OCI-LY7 (cell line): ENCODE measurements around the gene PKP1. TPM values are rescaled to one million over a fixed set of nuclear protein-coding genes. Genes with fewer than 3 reads are reported as not detected.

Experiments
- BruUV-seq: library from RNA; stranded (reverse); fragments of 400-500 nt; replicated peaks from 2 replicates; lab custom pipeline; 2021; lab: Mats Ljungman, UMichigan
- CTCF ChIA-PET: fragments of 300-600 bp; sonication (Branson Sonifier 250); formaldehyde crosslinking; loops from one replicate; lab custom pipeline; 2022; ENCODE audit warnings: antibody characterized with exemption; ENCODE audit not compliant: unreplicated experiment; lab: Charles Lee
- POLR2A ChIA-PET: fragments of 300-600 bp; sonication (Branson Sonifier 250); formaldehyde crosslinking; loops from one replicate; lab custom pipeline; 2022; ENCODE audit warnings: antibody characterized with exemption; lab: Charles Lee
- DNase-seq: peaks from one replicate; pipeline ENCODE4 v3.0.0-alpha.2; 2015; ENCODE audit warnings: low spot score
- H2AFZ ChIP-seq: fragments of 200-600 bp; sonication (generic), shearing (Covaris generic); 2 replicates; pipeline ENCODE4 v1.6.1; 2014; ENCODE audit warnings: mild to moderate bottlenecking, antibody characterized with exemption, low read length, moderate library complexity
- H3K27ac ChIP-seq: fragments of 200-600 bp; sonication (generic); 2 replicates; pipeline ENCODE4 v1.5.1; 2014; ENCODE audit warnings: mixed run types, low read depth, mild to moderate bottlenecking, moderate library complexity, low read length, inconsistent platforms; ENCODE audit not compliant: poor library complexity, severe bottlenecking
- H3K36me3 ChIP-seq: fragments of 200-600 bp; sonication (generic); 2 replicates; pipeline ENCODE4 v1.6.1; 2014; ENCODE audit warnings: mild to moderate bottlenecking, antibody characterized with exemption, low read length, moderate library complexity, mixed read lengths; ENCODE audit not compliant: insufficient read depth
- H3K4me1 ChIP-seq: fragments of 200-600 bp; sonication (generic); 2 replicates; pipeline ENCODE4 v1.5.1; 2014; ENCODE audit warnings: mild to moderate bottlenecking, low read length; ENCODE audit not compliant: insufficient read depth, poor library complexity, severe bottlenecking
- H3K4me2 ChIP-seq: fragments of 200-600 bp; sonication (generic); 2 replicates; pipeline ENCODE4 v1.6.1; 2014; ENCODE audit warnings: mild to moderate bottlenecking, low read length
- H3K4me3 ChIP-seq: fragments of 200-600 bp; sonication (generic); 2 replicates; pipeline ENCODE4 v1.5.1; 2014; ENCODE audit warnings: mild to moderate bottlenecking, low read depth, low read length; ENCODE audit not compliant: poor library complexity, severe bottlenecking
- H3K79me2 ChIP-seq: fragments of 200-600 bp; sonication (generic); 2 replicates; pipeline ENCODE4 v1.6.1; 2016; ENCODE audit warnings: low read depth, mild to moderate bottlenecking, low read length, moderate library complexity, mixed read lengths; ENCODE audit not compliant: insufficient read depth
- H3K9me2 ChIP-seq: fragments of 200-600 bp; sonication (generic); 2 replicates; pipeline ENCODE4 v1.6.1; 2016; ENCODE audit warnings: mild to moderate bottlenecking, low read length, mixed read lengths; ENCODE audit not compliant: insufficient read depth
- H3K9me3 ChIP-seq: fragments of 200-600 bp; sonication (generic); 2 replicates; pipeline ENCODE4 v1.6.1; 2014; ENCODE audit warnings: mild to moderate bottlenecking, mixed run types, low read length, mixed read lengths
- H4K20me1 ChIP-seq: fragments of 200-600 bp; sonication (generic); 2 replicates; pipeline ENCODE4 v1.6.1; 2014; ENCODE audit warnings: mild to moderate bottlenecking, antibody characterized with exemption, low read length, moderate library complexity, mixed read lengths; ENCODE audit not compliant: insufficient read depth
- EZH2phosphoT487 ChIP-seq: fragments of 200-600 bp; sonication (generic); IDR thresholded peaks from 2 replicates; pipeline ENCODE4 v1.6.1; 2018; ENCODE audit warnings: low read depth, borderline replicate concordance, mild to moderate bottlenecking, mixed run types, antibody characterized with exemption, low read length, moderate library complexity, mixed read lengths
- intact Hi-C: fragments of 100-400 bp; cut with micrococcal nuclease; formaldehyde crosslinking; loops from one replicate; pipeline ENCODE4 v1.10.0; 2022; ENCODE audit not compliant: unreplicated experiment
- total RNA-seq, 2 experiments: library from RNA; depleted of rRNA in 1 of 2; stranded (reverse); fragments of >200 nt in 1 of 2; shearing (Covaris generic) in 1 of 2; gene quantifications; 2 replicates each; pipeline ENCODE4 v1.2.3, GENCODE V29; 2014 to 2022
- TF ChIP-seq, protein P1 (sequence below): fragments of 200-600 bp; sonication (generic); conservative IDR thresholded peaks from 2 replicates; pipeline ENCODE4 v1.5.1; 2014; ENCODE audit warnings: mild to moderate bottlenecking, antibody characterized with exemption, low read length, moderate library complexity, mixed read lengths

Gene PKP1
- total RNA-seq, 2 experiments from 2014 or later, result not detected

- Histone ChIP-seq H3K79me2 (no peaks in the 10 kb centered on the region), H2AFZ (no peak overlapping the region), H3K9me3 (no peaks in the 10 kb centered on the region), H3K9me2 (no peaks in the 10 kb centered on the region), H3K4me1 (no peaks in the 10 kb centered on the region), H3K4me3 (no peak overlapping the region), H3K36me3 (no peaks in the 10 kb centered on the region), H4K20me1 (no peaks in the 10 kb centered on the region), H3K27ac (no peak overlapping the region), H3K4me2 (no peak overlapping the region)
- ChIA-PET POLR2A (no interaction called here), CTCF (no interaction called here)
- DNase-seq, result no peak
- intact Hi-C loops, result no loop called here
- no peak for TF ChIP-seq EZH2phosphoT487
- TF ChIP-seq, protein P1, sequence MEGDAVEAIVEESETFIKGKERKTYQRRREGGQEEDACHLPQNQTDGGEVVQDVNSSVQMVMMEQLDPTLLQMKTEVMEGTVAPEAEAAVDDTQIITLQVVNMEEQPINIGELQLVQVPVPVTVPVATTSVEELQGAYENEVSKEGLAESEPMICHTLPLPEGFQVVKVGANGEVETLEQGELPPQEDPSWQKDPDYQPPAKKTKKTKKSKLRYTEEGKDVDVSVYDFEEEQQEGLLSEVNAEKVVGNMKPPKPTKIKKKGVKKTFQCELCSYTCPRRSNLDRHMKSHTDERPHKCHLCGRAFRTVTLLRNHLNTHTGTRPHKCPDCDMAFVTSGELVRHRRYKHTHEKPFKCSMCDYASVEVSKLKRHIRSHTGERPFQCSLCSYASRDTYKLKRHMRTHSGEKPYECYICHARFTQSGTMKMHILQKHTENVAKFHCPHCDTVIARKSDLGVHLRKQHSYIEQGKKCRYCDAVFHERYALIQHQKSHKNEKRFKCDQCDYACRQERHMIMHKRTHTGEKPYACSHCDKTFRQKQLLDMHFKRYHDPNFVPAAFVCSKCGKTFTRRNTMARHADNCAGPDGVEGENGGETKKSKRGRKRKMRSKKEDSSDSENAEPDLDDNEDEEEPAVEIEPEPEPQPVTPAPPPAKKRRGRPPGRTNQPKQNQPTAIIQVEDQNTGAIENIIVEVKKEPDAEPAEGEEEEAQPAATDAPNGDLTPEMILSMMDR, result no peak
- no TSS peak for BruUV-seq
Measured at GRCh38 chr1:201317551-201317950, 34.2 kb downstream of the PKP1 start.

DNA sequence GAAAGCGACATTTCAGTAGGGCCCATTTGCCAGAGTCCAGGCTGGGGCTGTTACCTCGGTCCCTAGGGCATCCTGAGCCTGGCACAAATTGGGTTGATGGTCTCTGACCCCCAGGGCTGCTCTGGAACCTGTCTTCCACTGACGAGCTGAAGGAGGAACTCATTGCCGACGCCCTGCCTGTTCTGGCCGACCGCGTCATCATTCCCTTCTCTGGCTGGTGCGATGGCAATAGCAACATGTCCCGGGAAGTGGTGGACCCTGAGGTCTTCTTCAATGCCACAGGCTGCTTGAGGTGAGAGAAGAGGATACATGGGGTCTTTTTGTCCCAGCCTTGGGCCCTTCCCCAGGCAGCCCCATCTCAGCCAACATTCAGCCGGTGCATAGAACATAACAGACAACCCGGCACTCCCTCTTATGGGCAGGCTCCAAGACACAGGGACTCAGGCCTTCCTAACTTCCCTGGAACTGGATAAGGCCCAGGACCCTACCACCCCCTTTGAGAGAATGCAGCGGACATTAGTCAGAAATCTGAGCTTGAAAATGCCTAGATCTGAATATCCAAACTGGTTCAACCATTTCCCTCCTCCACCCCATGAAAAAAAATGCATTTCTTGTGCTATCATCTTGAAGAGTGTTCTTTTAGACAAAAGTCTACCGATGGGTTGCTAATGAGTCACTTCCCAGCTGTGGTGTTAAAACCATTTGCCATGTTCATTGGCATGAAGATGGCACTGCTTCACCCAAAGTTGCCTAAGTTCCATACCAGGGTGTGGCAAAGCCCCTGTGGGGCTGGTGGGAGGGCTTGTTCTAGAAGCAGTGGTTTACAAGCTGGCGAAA, 35.4 kb downstream of the PKP1 start:
- POLR2A ChIA-PET, result no interaction called here
- CTCF ChIA-PET, result no interaction called here
- intact Hi-C loops, result no loop called here

More for the DNA sequence above, 35.4 kb downstream of the PKP1 start:
- Histone ChIP-seq H3K4me3 (no peak overlapping the region), H3K27ac (no peak overlapping the region), H3K9me3 (no peaks in the 10 kb centered on the region), H2AFZ (no peak overlapping the region), H3K36me3 (no peaks in the 10 kb centered on the region), H3K4me1 (no peaks in the 10 kb centered on the region), H3K9me2 (no peaks in the 10 kb centered on the region), H3K4me2 (no peak overlapping the region), H4K20me1 (no peaks in the 10 kb centered on the region), H3K79me2 (no peaks in the 10 kb centered on the region)
- BruUV-seq, result no TSS peak
- DNase-seq, result no peak
- TF ChIP-seq EZH2phosphoT487, result no peak
- TF ChIP-seq, protein P1, result no peak
